IPS-NIHi7 (cell line): ENCODE results near the gene MON2.
"Not testable (repeated sequence)": the region's sequence is repeated elsewhere in the genome, so short reads cannot be mapped to it uniquely, and the experiment has no call there.

Source experiments
- DNase-seq: peaks from one replicate; pipeline ENCODE4 v3.0.0; 2012; ENCODE audit warnings: mixed read lengths; ENCODE audit errors: extremely low spot score

The MON2 gene

GRCh38 chr12:62481843-62482540 is 15.4 kb downstream of the MON2 start:
- DNase-seq: no peak

GRCh38 chr12:62482769-62483168 is 16.1 kb downstream of the MON2 start:
- DNase-seq: no peak

GRCh38 chr12:62484233-62484632 is 17.6 kb downstream of the MON2 start:
- no peak for DNase-seq

GRCh38 chr12:62505786-62506185 is 39.2 kb downstream of the MON2 start:
- no peak for DNase-seq

- DNase-seq: no peak
Observed at GRCh38 chr12:62512901-62513300, 46.3 kb downstream of the MON2 start.

GRCh38 chr12:62514080-62514479 is 47.5 kb downstream of the MON2 start:
- not testable (repeated sequence) for DNase-seq

GRCh38 chr12:62516927-62517326 is 50.3 kb downstream of the MON2 start:
- DNase-seq: no peak

GRCh38 chr12:62517887-62518286 is 51.3 kb downstream of the MON2 start:
- no peak for DNase-seq

- DNase-seq: peak; percentile 9
Observed at GRCh38 chr12:62519043-62519442, 52.4 kb downstream of the MON2 start.

GRCh38 chr12:62520361-62520760 is 53.7 kb downstream of the MON2 start:
- DNase-seq: no peak

- DNase-seq: no peak
Observed at GRCh38 chr12:62522984-62523383, 56.4 kb downstream of the MON2 start.

GRCh38 chr12:62523619-62524018 is 57.0 kb downstream of the MON2 start:
- no peak for DNase-seq

- no peak for DNase-seq
Observed at GRCh38 chr12:62525271-62525670, 58.6 kb downstream of the MON2 start.

- DNase-seq: no peak
Observed at GRCh38 chr12:62530596-62530995, 64.0 kb downstream of the MON2 start.

GRCh38 chr12:62532333-62532732 is 65.7 kb downstream of the MON2 start:
- no peak for DNase-seq

- no peak for DNase-seq
Observed at GRCh38 chr12:62533087-62533754, 66.6 kb downstream of the MON2 start.

GRCh38 chr12:62533755-62534107 is 67.1 kb downstream of the MON2 start:
- no peak for DNase-seq

- DNase-seq: no peak
Observed at GRCh38 chr12:62536546-62536945, 69.9 kb downstream of the MON2 start.

GRCh38 chr12:62537551-62537950 is 70.9 kb downstream of the MON2 start:
- no peak for DNase-seq

- DNase-seq: no peak
Observed at GRCh38 chr12:62540354-62540753, 73.7 kb downstream of the MON2 start.

- no peak for DNase-seq
Observed at GRCh38 chr12:62542814-62543213, 76.2 kb downstream of the MON2 start.

- DNase-seq: no peak
Observed at GRCh38 chr12:62543324-62543723, 76.7 kb downstream of the MON2 start.

- DNase-seq: no peak
Observed at GRCh38 chr12:62543741-62544140, 77.1 kb downstream of the MON2 start.
